ENCODE data around the gene NUP54. TPM values are rescaled to one million over a fixed set of nuclear protein-coding genes. Genes with fewer than 3 reads are reported as not detected.

Gene NUP54, protein sequence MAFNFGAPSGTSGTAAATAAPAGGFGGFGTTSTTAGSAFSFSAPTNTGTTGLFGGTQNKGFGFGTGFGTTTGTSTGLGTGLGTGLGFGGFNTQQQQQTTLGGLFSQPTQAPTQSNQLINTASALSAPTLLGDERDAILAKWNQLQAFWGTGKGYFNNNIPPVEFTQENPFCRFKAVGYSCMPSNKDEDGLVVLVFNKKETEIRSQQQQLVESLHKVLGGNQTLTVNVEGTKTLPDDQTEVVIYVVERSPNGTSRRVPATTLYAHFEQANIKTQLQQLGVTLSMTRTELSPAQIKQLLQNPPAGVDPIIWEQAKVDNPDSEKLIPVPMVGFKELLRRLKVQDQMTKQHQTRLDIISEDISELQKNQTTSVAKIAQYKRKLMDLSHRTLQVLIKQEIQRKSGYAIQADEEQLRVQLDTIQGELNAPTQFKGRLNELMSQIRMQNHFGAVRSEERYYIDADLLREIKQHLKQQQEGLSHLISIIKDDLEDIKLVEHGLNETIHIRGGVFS
- 10 to 100 TPM; 13.5 to 45.6 (median 22.8) TPM for polyA plus RNA-seq
- long read RNA-seq, donor 1, transcript NUP54-201 (12 exons, 2,367 nt) = major isoform, 15 of 38 reads
- long read RNA-seq, donor 1, partial matches to known transcripts = 20 of 38 reads
- long read RNA-seq, donor 1, other reads (novel, unspliced or antisense) = 0 of 38 reads
- long read RNA-seq, donor 2, partial matches to known transcripts = 0 of 3 reads
- long read RNA-seq, donor 2, other reads (novel, unspliced or antisense) = 0 of 3 reads
- long read RNA-seq, donor 3, partial matches to known transcripts = 6 of 12 reads
- long read RNA-seq, donor 3, other reads (novel, unspliced or antisense) = 0 of 12 reads
- long read RNA-seq, donor 4, partial matches to known transcripts = 0 of 2 reads
- long read RNA-seq, donor 4, other reads (novel, unspliced or antisense) = 0 of 2 reads
- long read RNA-seq, donor 5, partial matches to known transcripts = 0 of 1 reads
- long read RNA-seq, donor 5, other reads (novel, unspliced or antisense) = 0 of 1 reads
- long read RNA-seq, donor 6, transcript NUP54-201 (12 exons, 2,367 nt) = major isoform, 9 of 19 reads
- long read RNA-seq, donor 6, partial matches to known transcripts = 9 of 19 reads
- long read RNA-seq, donor 6, other reads (novel, unspliced or antisense) = 0 of 19 reads
- long read RNA-seq, donor 7, transcript NUP54-201 (12 exons, 2,367 nt) = major isoform, 6 of 17 reads
- long read RNA-seq, donor 7, partial matches to known transcripts = 8 of 17 reads
- long read RNA-seq, donor 7, other reads (novel, unspliced or antisense) = 0 of 17 reads
- long read RNA-seq, donor 8 = 0 reads
- long read RNA-seq, donor 9, partial matches to known transcripts = 0 of 3 reads
- long read RNA-seq, donor 9, other reads (novel, unspliced or antisense) = 0 of 3 reads
- long read RNA-seq, donor 10, transcript NUP54-201 (12 exons, 2,367 nt) = major isoform, 17 of 35 reads
- long read RNA-seq, donor 10, partial matches to known transcripts = 16 of 35 reads
- long read RNA-seq, donor 10, other reads (novel, unspliced or antisense) = 0 of 35 reads

DNA sequence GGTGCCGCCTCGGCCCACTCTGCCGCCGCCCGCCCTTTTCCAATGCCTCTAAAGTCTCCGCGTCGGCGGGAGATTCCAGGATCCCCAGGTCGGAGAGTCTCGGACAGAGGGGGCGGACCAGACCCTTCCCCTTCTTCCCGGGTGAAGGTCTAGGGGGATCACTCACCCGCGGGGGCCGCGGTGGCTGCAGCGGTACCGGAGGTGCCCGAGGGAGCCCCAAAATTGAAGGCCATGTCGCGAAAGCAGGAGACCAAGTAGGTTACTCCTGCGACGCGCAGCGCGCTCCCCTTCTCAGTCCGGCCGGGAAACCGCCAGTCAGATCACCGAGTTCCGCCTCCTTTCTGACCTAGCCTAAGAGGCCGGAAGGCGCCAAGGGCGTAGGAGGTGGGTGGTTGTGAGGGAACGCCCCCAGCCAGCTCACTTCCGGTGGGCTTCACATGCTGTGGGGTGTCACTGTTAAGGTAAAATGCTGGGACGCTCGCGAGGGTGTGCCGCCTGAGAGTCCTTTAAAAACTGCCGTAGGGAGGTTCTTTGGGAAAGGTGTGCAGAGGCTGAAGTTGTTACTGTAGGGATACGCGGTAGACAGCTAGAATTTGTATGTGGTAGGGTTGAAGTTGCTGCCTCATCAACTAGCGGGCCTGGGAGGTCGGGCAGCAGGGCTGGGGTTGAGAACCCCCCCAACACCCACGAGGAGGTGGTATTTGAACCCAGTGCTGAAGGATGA is at the start of gene NUP54:
NUP54 (minus strand) TSS at position 256 of the 724 bp plus-strand sequence; CDS start at position 233, 23 bp downstream.
- peak within 1 kb of the TSS; percentile 79 to 93 (median 91) for H3K4me3 ChIP-seq (ENCODE audit: low read depth in 1 of 3, low read length in 3 of 3)
- FAIRE-seq (no peak), DNase-seq (peak; percentile 96 to 98)
- H3K27me3 ChIP-seq (ENCODE audit: control insufficient read depth in 3 of 3, insufficient read depth in 3 of 3, low read length in 3 of 3) = no peaks in the 10 kb centered on the region
- 0% methylated on average over 43 to 47 of the region's 47 CpGs for WGBS, 3 donors
- no peaks in the 10 kb centered on the region for H3K9me3 ChIP-seq (ENCODE audit: control insufficient read depth in 2 of 2, insufficient read depth in 1 of 2, low read depth in 1 of 2, low read length in 1 of 2)
- peak within 1 kb of the TSS; percentile 75 to 96 (median 95) for H3K27ac ChIP-seq (ENCODE audit: low read depth in 1 of 3, low read length in 2 of 3)
- H3K4me1 ChIP-seq (ENCODE audit: control insufficient read depth in 3 of 3, insufficient read depth in 2 of 3, low read depth in 1 of 3, low read length in 2 of 3) = peaks cover 0 to 2% (median 0%) of the 10 kb centered on the region in 3 donors
- peaks cover 0 to 4% (median 0%) of the 10 kb centered on the region in 3 donors for H3K36me3 ChIP-seq (ENCODE audit: control insufficient read depth in 3 of 3, insufficient read depth in 2 of 3, low read depth in 1 of 3, low read length in 3 of 3)

DNA sequence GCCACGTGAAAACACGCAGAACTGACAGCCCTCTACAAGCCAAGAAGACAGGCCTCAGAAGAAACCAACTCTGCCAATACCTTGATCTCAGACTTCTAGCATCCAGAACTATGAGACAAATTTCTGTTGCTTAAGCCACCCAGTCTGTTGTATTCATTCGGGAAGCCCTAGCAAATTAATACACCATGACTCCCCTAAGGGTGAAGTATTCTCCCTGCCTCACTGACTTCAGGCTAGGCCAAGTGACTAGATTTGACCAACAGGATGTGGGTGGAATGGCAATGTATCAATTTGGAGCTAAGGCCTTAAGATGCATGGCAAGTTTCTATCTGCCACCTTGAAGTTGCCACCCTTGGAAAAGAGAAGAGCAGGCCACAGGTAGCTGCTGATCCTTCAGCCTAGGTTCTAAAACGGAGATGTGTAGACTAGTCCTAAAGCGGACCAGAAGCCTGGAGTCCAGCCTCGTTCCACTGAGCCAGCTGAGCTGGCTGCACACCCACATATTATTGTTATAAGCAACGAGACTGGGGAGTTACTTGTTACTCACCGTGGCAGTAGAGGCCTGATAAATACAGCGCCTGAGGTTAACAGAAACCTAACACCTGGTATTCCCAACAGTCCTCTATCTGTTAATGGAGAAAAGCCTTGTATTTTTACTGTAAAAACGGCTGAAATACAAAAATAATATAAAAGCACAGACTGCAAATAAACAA is 49.0 kb upstream of the NUP54 start:
- Histone ChIP-seq H3K36me3 (ENCODE audit: control insufficient read depth in 3 of 3, insufficient read depth in 2 of 3, low read depth in 1 of 3, low read length in 3 of 3) (peaks cover 4 to 44% (median 4%) of the 10 kb centered on the region in 3 donors), H3K27me3 (ENCODE audit: control insufficient read depth in 3 of 3, insufficient read depth in 3 of 3, low read length in 3 of 3) (no peaks in the 10 kb centered on the region), H3K4me1 (ENCODE audit: control insufficient read depth in 3 of 3, insufficient read depth in 2 of 3, low read depth in 1 of 3, low read length in 2 of 3) (peaks cover 24 to 55% (median 41%) of the 10 kb centered on the region in 3 donors), H3K4me3 (ENCODE audit: low read depth in 1 of 3, low read length in 3 of 3) (no peak overlapping the region), H3K9me3 (ENCODE audit: control insufficient read depth in 2 of 2, insufficient read depth in 1 of 2, low read depth in 1 of 2, low read length in 1 of 2) (peaks cover 0 to 5% of the 10 kb centered on the region in 2 donors), H3K27ac (ENCODE audit: low read depth in 1 of 3, low read length in 2 of 3) (peak overlapping the region; percentile 4 to 84 (median 45))
- DNase-seq (no peak), FAIRE-seq (no peak)
- 71 to 79% (median 76%) methylated on average over 10 of the region's 10 CpGs for WGBS, 3 donors

- Histone ChIP-seq H3K36me3 (ENCODE audit: control insufficient read depth in 3 of 3, insufficient read depth in 2 of 3, low read depth in 1 of 3, low read length in 3 of 3) (peaks cover 4 to 49% (median 4%) of the 10 kb centered on the region in 3 donors), H3K4me1 (ENCODE audit: control insufficient read depth in 3 of 3, insufficient read depth in 2 of 3, low read depth in 1 of 3, low read length in 2 of 3) (peaks cover 25 to 53% (median 41%) of the 10 kb centered on the region in 3 donors), H3K9me3 (ENCODE audit: control insufficient read depth in 2 of 2, insufficient read depth in 1 of 2, low read depth in 1 of 2, low read length in 1 of 2) (peaks cover 0 to 5% of the 10 kb centered on the region in 2 donors), H3K27ac (ENCODE audit: low read depth in 1 of 3, low read length in 2 of 3) (peak overlapping the region in 2 of 3 donors; percentile 45 to 84), H3K4me3 (ENCODE audit: low read depth in 1 of 3, low read length in 3 of 3) (no peak overlapping the region), H3K27me3 (ENCODE audit: control insufficient read depth in 3 of 3, insufficient read depth in 3 of 3, low read length in 3 of 3) (no peaks in the 10 kb centered on the region)
- no peak for FAIRE-seq
- WGBS, 3 donors = 92 to 96% (median 94%) methylated on average over 2 of the region's 2 CpGs
- no peak for DNase-seq
These were observed 48.2 kb upstream of the NUP54 start for GRCh38 chr4:76196376-76196775.

DNA sequence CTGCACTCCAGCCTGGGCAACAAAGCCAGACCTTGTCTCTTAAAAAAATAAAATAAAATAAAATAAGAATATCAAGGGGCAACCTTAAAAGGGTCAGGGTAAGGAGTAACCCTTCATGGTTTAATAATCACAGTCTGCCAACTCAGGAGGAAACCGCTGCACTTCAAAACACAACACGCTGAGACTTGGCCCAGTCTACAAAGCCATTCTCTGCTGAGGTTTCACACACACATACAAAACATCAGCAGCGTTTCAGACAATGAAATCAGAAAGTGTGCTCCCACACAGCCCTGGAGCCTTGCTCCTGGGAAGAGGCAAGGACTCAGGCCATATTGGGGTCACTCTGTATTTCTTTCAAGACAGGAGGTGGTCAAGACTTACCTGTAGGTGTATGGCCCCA is 47.1 kb upstream of the NUP54 start:
- H3K9me3 ChIP-seq (ENCODE audit: control insufficient read depth in 2 of 2, insufficient read depth in 1 of 2, low read depth in 1 of 2, low read length in 1 of 2) = peaks cover 0 to 5% of the 10 kb centered on the region in 2 donors
- no peaks in the 10 kb centered on the region for H3K27me3 ChIP-seq (ENCODE audit: control insufficient read depth in 3 of 3, insufficient read depth in 3 of 3, low read length in 3 of 3)
- H3K4me1 ChIP-seq (ENCODE audit: control insufficient read depth in 3 of 3, insufficient read depth in 2 of 3, low read depth in 1 of 3, low read length in 2 of 3) = peaks cover 25 to 42% (median 41%) of the 10 kb centered on the region in 3 donors
- no peak overlapping the region for H3K4me3 ChIP-seq (ENCODE audit: low read depth in 1 of 3, low read length in 3 of 3)
- FAIRE-seq = no peak
- H3K27ac ChIP-seq (ENCODE audit: low read depth in 1 of 3, low read length in 2 of 3) = peak overlapping the region in 1 of 3 donors; percentile 69
- H3K36me3 ChIP-seq (ENCODE audit: control insufficient read depth in 3 of 3, insufficient read depth in 2 of 3, low read depth in 1 of 3, low read length in 3 of 3) = peaks cover 4 to 52% (median 6%) of the 10 kb centered on the region in 3 donors
- WGBS, 3 donors = 78 to 91% (median 81%) methylated on average over 3 of the region's 3 CpGs
- no peak for DNase-seq

GRCh38 chr4:76194325-76194724 is 46.1 kb upstream of the NUP54 start:
- H3K36me3 ChIP-seq (ENCODE audit: control insufficient read depth in 3 of 3, insufficient read depth in 2 of 3, low read depth in 1 of 3, low read length in 3 of 3) = peaks cover 4 to 53% (median 6%) of the 10 kb centered on the region in 3 donors
- WGBS, 3 donors = 39 to 77% (median 44%) methylated on average over 2 of the region's 2 CpGs
- FAIRE-seq = no peak

GRCh38 chr4:76192236-76192635 is 44.0 kb upstream of the NUP54 start:
- Histone ChIP-seq H3K9me3 (ENCODE audit: control insufficient read depth in 2 of 2, insufficient read depth in 1 of 2, low read depth in 1 of 2, low read length in 1 of 2) (peaks cover 0 to 5% of the 10 kb centered on the region in 2 donors), H3K36me3 (ENCODE audit: control insufficient read depth in 3 of 3, insufficient read depth in 2 of 3, low read depth in 1 of 3, low read length in 3 of 3) (peaks cover 4 to 58% (median 6%) of the 10 kb centered on the region in 3 donors), H3K27me3 (ENCODE audit: control insufficient read depth in 3 of 3, insufficient read depth in 3 of 3, low read length in 3 of 3) (no peaks in the 10 kb centered on the region), H3K4me3 (ENCODE audit: low read depth in 1 of 3, low read length in 3 of 3) (no peak overlapping the region), H3K27ac (ENCODE audit: low read depth in 1 of 3, low read length in 2 of 3) (no peak overlapping the region), H3K4me1 (ENCODE audit: control insufficient read depth in 3 of 3, insufficient read depth in 2 of 3, low read depth in 1 of 3, low read length in 2 of 3) (peaks cover 11 to 24% (median 12%) of the 10 kb centered on the region in 3 donors)
- no peak for FAIRE-seq
- 90 to 95% (median 91%) methylated on average over 2 of the region's 2 CpGs for WGBS, 3 donors
- DNase-seq = peak in 1 of 2 donors; percentile 35

More at GRCh38 chr4:76194325-76194724, 46.1 kb upstream of the NUP54 start:
- peaks cover 0 to 5% of the 10 kb centered on the region in 2 donors for H3K9me3 ChIP-seq (ENCODE audit: control insufficient read depth in 2 of 2, insufficient read depth in 1 of 2, low read depth in 1 of 2, low read length in 1 of 2)
- peak overlapping the region in 1 of 3 donors; percentile 69 for H3K27ac ChIP-seq (ENCODE audit: low read depth in 1 of 3, low read length in 2 of 3)
- peak in 1 of 2 donors; percentile 78 for DNase-seq
- peaks cover 19 to 33% (median 32%) of the 10 kb centered on the region in 3 donors for H3K4me1 ChIP-seq (ENCODE audit: control insufficient read depth in 3 of 3, insufficient read depth in 2 of 3, low read depth in 1 of 3, low read length in 2 of 3)
- no peaks in the 10 kb centered on the region for H3K27me3 ChIP-seq (ENCODE audit: control insufficient read depth in 3 of 3, insufficient read depth in 3 of 3, low read length in 3 of 3)
- H3K4me3 ChIP-seq (ENCODE audit: low read depth in 1 of 3, low read length in 3 of 3) = no peak overlapping the region
